ENCODE measurements around the gene EEF1E1. TPM values are rescaled to one million over a fixed set of nuclear protein-coding genes. Genes with fewer than 3 reads are reported as not detected.

The EEF1E1 gene
- total and polyA plus RNA-seq, 9 of the 15 experiments (the other 6 are each of a cell fraction or from before 2014, with no cell fraction given) = 135 to 1,355 (median 327) TPM

- TF ChIP-seq RBM25 (IDR thresholded peaks at IDR 0.05; ENCODE audit: low read depth, low read length, severe bottlenecking) (no peak), EP300 (IDR thresholded peaks at IDR 0.05; ENCODE audit: low read length) (peak; percentile 27; the same call in 1 of the 2 replicates), LEF1 (IDR thresholded peaks at IDR 0.05) (no peak), BRF2 (IDR thresholded peaks at IDR 0.05; ENCODE audit: borderline replicate concordance, insufficient read depth, insufficient read length) (no peak), DIDO1 (tag; IDR thresholded peaks at IDR 0.05; ENCODE audit: low read depth) (peak; percentile 78), ZBTB2 (IDR thresholded peaks at IDR 0.05) (peak; percentile 94; the same call in 1 of the 2 replicates), SMAD2 (IDR thresholded peaks at IDR 0.05; ENCODE audit: low read depth, low read length) (no peak), UBTF (IDR thresholded peaks at IDR 0.05; ENCODE audit: borderline replicate concordance in 1 of 2, low read depth in 2 of 2, low read length in 2 of 2) (0 out of 4 replicates have a peak, but pooled peaks of 1 of the 2 experiments have one; percentile 22), E2F6 (IDR thresholded peaks at IDR 0.05; ENCODE audit: borderline replicate concordance in 1 of 2, extremely low read depth in 1 of 2, insufficient read depth in 1 of 2, insufficient read length in 1 of 2, low read depth in 1 of 2, low read length in 1 of 2, poor library complexity in 1 of 2, severe bottlenecking in 1 of 2) (peak; percentile 35 to 66), KAT8 (IDR thresholded peaks at IDR 0.05; ENCODE audit: low read depth) (no peak), ZNF512 (tag; IDR thresholded peaks at IDR 0.05) (no peak), TRIM24 (IDR thresholded peaks at IDR 0.05) (peak in 1 of 2 experiments; percentile 30; a peak in 1 of 4 replicates), E2F8 (IDR thresholded peaks at IDR 0.05; ENCODE audit: low read depth, partially characterized antibody) (peak; percentile 94)
These were observed 38.3 kb downstream of the EEF1E1 start, which contains the start of gene BLOC1S5 (continued) for GRCh38 chr6:8063761-8064637.
